ENCODE results near the gene BIN2. TPM values are rescaled to one million over a fixed set of nuclear protein-coding genes. Genes with fewer than 3 reads are reported as not detected.
A peak's percentile ranks its signal among the peaks of the same experiment; 100 is the strongest.

The BIN2 gene
- total and polyA plus RNA-seq, 9 of the 15 experiments (the other 6 are each of a cell fraction or from before 2014, with no cell fraction given): 0.04 to 0.39 (median 0.25) TPM; not detected in 1

- no peak; the same call in 1 of the 2 replicates for TF ChIP-seq ZBTB9 (CRISPR knock-in tag; IDR thresholded peaks at IDR 0.05)
- TF ChIP-seq PHF20 (IDR thresholded peaks at IDR 0.05; ENCODE audit: partially characterized antibody): peak; percentile 81
- peak; percentile 97 for TF ChIP-seq TOE1 (IDR thresholded peaks at IDR 0.05; ENCODE audit: borderline replicate concordance)
- TF ChIP-seq TOE1 (CRISPR knock-in tag; IDR thresholded peaks at IDR 0.05; ENCODE audit: borderline replicate concordance, low read depth): peak; percentile 79; the same call in 1 of the 2 replicates
- TF ChIP-seq SIX5 (IDR thresholded peaks at IDR 0.05; ENCODE audit: borderline replicate concordance in 1 of 2, insufficient read depth in 1 of 2, low read depth in 1 of 2, low read length in 2 of 2): no peak
- TF ChIP-seq SMARCA4 (IDR thresholded peaks at IDR 0.05): no peak
- TF ChIP-seq MBD2 (IDR thresholded peaks at IDR 0.05; ENCODE audit: borderline replicate concordance, low read depth): peak; percentile 93
- no peak for TF ChIP-seq MEF2D (tag; conservative IDR thresholded peaks at IDR 0.05; ENCODE audit: low read depth)
- no peak for TF ChIP-seq ZNF583 (CRISPR knock-in tag; IDR thresholded peaks at IDR 0.05)
- TF ChIP-seq E2F3 (CRISPR knock-in tag; IDR thresholded peaks at IDR 0.05): no peak; the same call in 1 of the 2 replicates
- TF ChIP-seq DEAF1 (CRISPR knock-in tag; IDR thresholded peaks at IDR 0.05): no peak
- peak; percentile 41; the same call in 1 of the 2 replicates for TF ChIP-seq FOXM1 (IDR thresholded peaks at IDR 0.05; ENCODE audit: low read depth)
- TF ChIP-seq FOXM1 (CRISPR knock-in tag; IDR thresholded peaks at IDR 0.05; ENCODE audit: low read depth): no peak
- peak in 1 of 2 experiments; percentile 31; a peak in 1 of 4 replicates for TF ChIP-seq ZNF639 (CRISPR knock-in tag; conservative IDR thresholded peaks at IDR 0.05 in 1 of 2, IDR thresholded peaks at IDR 0.05 in 1 of 2)
- no peak; the same call in none of the 2 replicates for TF ChIP-seq ESRRA (IDR thresholded peaks at IDR 0.05; ENCODE audit: borderline replicate concordance, low read depth)
- TF ChIP-seq ADNP (tag; IDR thresholded peaks at IDR 0.05): no peak
- TF ChIP-seq ZBTB12 (CRISPR knock-in tag; IDR thresholded peaks at IDR 0.05): peak; percentile 44; the same call in 1 of the 2 replicates
- TF ChIP-seq SAFB2 (IDR thresholded peaks at IDR 0.05; ENCODE audit: borderline replicate concordance, low read depth, low read length, severe bottlenecking): no peak
- TF ChIP-seq RBM17 (IDR thresholded peaks at IDR 0.05; ENCODE audit: borderline replicate concordance, low read depth, low read length): no peak
- no peak for TF ChIP-seq SMARCB1 (IDR thresholded peaks at IDR 0.05; ENCODE audit: insufficient read length, low read depth)
- TF ChIP-seq BDP1 (IDR thresholded peaks at IDR 0.05; ENCODE audit: insufficient read depth, insufficient read length): no peak
- TF ChIP-seq GATAD2A (IDR thresholded peaks at IDR 0.05): peak; percentile 53; the same call in 1 of the 2 replicates
- no peak for TF ChIP-seq ZNF282 (CRISPR knock-in tag; IDR thresholded peaks at IDR 0.05)
These were observed 85.3 kb downstream of the BIN2 start, which contains the start of gene DAZAP2 (continued) for GRCh38 chr12:51238510-51239334.

Measured in K562 (cell line).